ENCODE measurements around the gene MDC1.
A peak's percentile ranks its signal among the peaks of the same experiment; 100 is the strongest.
"Not testable (repeated sequence)": the region's sequence is repeated elsewhere in the genome, so short reads cannot be mapped to it uniquely, and the experiment has no call there.

MDC1 gene

DNA sequence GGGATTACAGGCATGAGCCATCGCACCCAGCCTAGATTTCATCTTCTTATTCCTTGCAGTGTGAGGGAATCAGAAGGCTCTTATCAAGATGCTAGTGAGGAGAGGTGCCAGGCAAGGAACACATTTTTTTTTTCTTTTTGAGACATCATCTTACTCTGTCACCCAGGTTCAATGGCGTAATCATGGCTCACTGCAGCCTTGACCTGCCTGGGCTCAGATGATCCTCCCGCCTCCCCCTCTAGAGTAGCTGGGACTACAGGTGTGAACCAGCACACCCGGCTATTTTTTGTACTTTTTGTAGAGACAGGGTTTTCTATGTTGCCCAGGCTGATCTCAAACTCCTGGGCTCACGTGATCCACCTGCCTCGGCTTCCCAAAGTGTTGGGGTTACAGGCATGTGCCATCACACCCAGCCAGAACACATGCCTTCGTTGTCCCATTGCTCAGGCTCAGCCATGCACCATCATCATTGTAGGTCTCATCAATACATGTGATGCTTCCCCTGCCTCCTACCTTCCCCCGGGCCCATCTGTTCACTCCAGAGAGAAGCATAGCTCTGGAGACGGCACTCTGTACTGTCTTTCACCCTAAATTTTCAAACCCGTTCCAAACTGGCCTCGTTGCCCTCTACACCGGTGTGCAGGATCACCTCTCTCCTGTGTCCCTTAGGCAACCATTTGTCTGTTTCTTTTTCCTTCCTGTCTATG is 15.3 kb upstream of the MDC1 start:
- H3K27ac ChIP-seq (ENCODE audit: low read depth, low read length), result no peak overlapping the region
- peaks cover 2% of the 10 kb centered on the region; the same call in 1 of the 2 replicates for H3K4me1 ChIP-seq (ENCODE audit: control insufficient read depth, insufficient read depth, low read length)
- no peak overlapping the region for H3K4me3 ChIP-seq (ENCODE audit: low read depth, low read length)
- H3K27me3 ChIP-seq (ENCODE audit: control insufficient read depth, insufficient read depth, low read length), result no peaks in the 10 kb centered on the region
- peaks cover 79% of the 10 kb centered on the region for H3K36me3 ChIP-seq (ENCODE audit: control insufficient read depth, insufficient read depth, low read length)
- H3K9ac ChIP-seq (ENCODE audit: low read depth, low read length), result no peak overlapping the region
- H3K9me3 ChIP-seq (ENCODE audit: control insufficient read depth, insufficient read depth, low read length), result no peaks in the 10 kb centered on the region

GRCh38 chr6:30730601-30731435 is 13.7 kb upstream of the MDC1 start:
- Histone ChIP-seq H3K27me3 (ENCODE audit: control insufficient read depth, insufficient read depth, low read length) (no peaks in the 10 kb centered on the region), H3K27ac (ENCODE audit: low read depth, low read length) (peak overlapping the region; percentile 55), H3K4me1 (ENCODE audit: control insufficient read depth, insufficient read depth, low read length) (peaks cover 2% of the 10 kb centered on the region; the same call in 1 of the 2 replicates), H3K9ac (ENCODE audit: low read depth, low read length) (no peak overlapping the region), H3K36me3 (ENCODE audit: control insufficient read depth, insufficient read depth, low read length) (peaks cover 72% of the 10 kb centered on the region), H3K9me3 (ENCODE audit: control insufficient read depth, insufficient read depth, low read length) (no peaks in the 10 kb centered on the region), H3K4me3 (ENCODE audit: low read depth, low read length) (no peak overlapping the region)

GRCh38 chr6:30727920-30728553 is 11.0 kb upstream of the MDC1 start:
- no peaks in the 10 kb centered on the region for H3K9me3 ChIP-seq (ENCODE audit: control insufficient read depth, insufficient read depth, low read length)
- H3K9ac ChIP-seq (ENCODE audit: low read depth, low read length), result no peak overlapping the region
- H3K27ac ChIP-seq (ENCODE audit: low read depth, low read length), result peak overlapping the region; percentile 27
- H3K27me3 ChIP-seq (ENCODE audit: control insufficient read depth, insufficient read depth, low read length), result no peaks in the 10 kb centered on the region
- peaks cover 2% of the 10 kb centered on the region; the same call in 1 of the 2 replicates for H3K4me1 ChIP-seq (ENCODE audit: control insufficient read depth, insufficient read depth, low read length)
- no peak overlapping the region for H3K4me3 ChIP-seq (ENCODE audit: low read depth, low read length)
- H3K36me3 ChIP-seq (ENCODE audit: control insufficient read depth, insufficient read depth, low read length), result peaks cover 76% of the 10 kb centered on the region

- Histone ChIP-seq H3K9ac (ENCODE audit: low read depth, low read length) (no peak overlapping the region), H3K27ac (ENCODE audit: low read depth, low read length) (peak overlapping the region; percentile 33), H3K27me3 (ENCODE audit: control insufficient read depth, insufficient read depth, low read length) (no peaks in the 10 kb centered on the region), H3K4me1 (ENCODE audit: control insufficient read depth, insufficient read depth, low read length) (peaks cover 2% of the 10 kb centered on the region; the same call in 1 of the 2 replicates), H3K9me3 (ENCODE audit: control insufficient read depth, insufficient read depth, low read length) (no peaks in the 10 kb centered on the region), H3K4me3 (ENCODE audit: low read depth, low read length) (no peak overlapping the region), H3K36me3 (ENCODE audit: control insufficient read depth, insufficient read depth, low read length) (peaks cover 76% of the 10 kb centered on the region)
Measured at GRCh38 chr6:30726506-30727413, 9.7 kb upstream of the MDC1 start.

DNA sequence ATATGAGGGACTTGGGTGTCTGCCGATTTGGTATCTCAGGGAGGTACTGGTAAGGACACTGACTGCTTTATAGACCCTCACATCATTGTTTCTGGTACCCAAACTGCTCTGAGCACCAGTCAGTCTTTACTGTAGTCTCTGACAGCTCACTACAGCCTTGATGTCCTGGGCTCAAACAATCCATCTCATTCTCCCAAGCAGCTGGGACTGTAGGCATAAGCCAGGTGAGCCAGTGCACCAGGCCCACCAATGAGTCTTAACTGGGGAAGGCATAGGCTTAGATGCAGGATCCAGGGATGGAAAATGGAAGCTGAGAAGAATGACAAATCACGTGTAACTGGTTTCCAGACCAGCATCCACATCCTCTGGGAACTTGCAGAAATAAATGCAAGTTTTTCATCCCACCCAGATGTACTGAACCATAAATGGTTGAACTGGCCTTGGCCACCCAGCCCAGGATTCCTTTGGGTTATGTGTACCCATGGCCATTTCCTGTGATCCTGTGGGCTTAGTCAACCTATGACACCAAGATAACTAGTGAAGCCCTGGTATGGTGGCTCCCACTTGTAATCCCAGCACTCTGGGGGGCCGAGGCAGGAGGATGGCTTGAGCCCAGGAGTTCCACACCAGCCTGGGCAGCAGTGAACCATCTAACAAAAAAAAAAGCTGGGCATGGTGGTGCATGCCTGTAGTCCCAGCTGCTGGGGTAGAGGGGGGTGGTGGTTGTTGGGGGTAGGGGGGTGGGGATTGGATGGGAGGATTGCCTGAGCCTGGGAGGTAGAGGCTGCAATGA is 8.8 kb upstream of the MDC1 start:
- no peak overlapping the region for H3K4me3 ChIP-seq (ENCODE audit: low read depth, low read length)
- peak overlapping the region; percentile 74 for H3K27ac ChIP-seq (ENCODE audit: low read depth, low read length)
- no peak overlapping the region for H3K9ac ChIP-seq (ENCODE audit: low read depth, low read length)
- no peaks in the 10 kb centered on the region for H3K9me3 ChIP-seq (ENCODE audit: control insufficient read depth, insufficient read depth, low read length)
- no peaks in the 10 kb centered on the region for H3K27me3 ChIP-seq (ENCODE audit: control insufficient read depth, insufficient read depth, low read length)
- H3K4me1 ChIP-seq (ENCODE audit: control insufficient read depth, insufficient read depth, low read length), result peaks cover 2% of the 10 kb centered on the region; the same call in 1 of the 2 replicates
- H3K36me3 ChIP-seq (ENCODE audit: control insufficient read depth, insufficient read depth, low read length), result peaks cover 76% of the 10 kb centered on the region

- Histone ChIP-seq H3K4me3 (ENCODE audit: low read depth, low read length) (no peak overlapping the region), H3K27ac (ENCODE audit: low read depth, low read length) (peak overlapping the region; percentile 6), H3K36me3 (ENCODE audit: control insufficient read depth, insufficient read depth, low read length) (peaks cover 70% of the 10 kb centered on the region), H3K4me1 (ENCODE audit: control insufficient read depth, insufficient read depth, low read length) (no peaks in the 10 kb centered on the region), H3K27me3 (ENCODE audit: control insufficient read depth, insufficient read depth, low read length) (no peaks in the 10 kb centered on the region), H3K9me3 (ENCODE audit: control insufficient read depth, insufficient read depth, low read length) (no peaks in the 10 kb centered on the region), H3K9ac (ENCODE audit: low read depth, low read length) (no peak overlapping the region)
Measured at GRCh38 chr6:30724906-30725667, 8.0 kb upstream of the MDC1 start.

DNA sequence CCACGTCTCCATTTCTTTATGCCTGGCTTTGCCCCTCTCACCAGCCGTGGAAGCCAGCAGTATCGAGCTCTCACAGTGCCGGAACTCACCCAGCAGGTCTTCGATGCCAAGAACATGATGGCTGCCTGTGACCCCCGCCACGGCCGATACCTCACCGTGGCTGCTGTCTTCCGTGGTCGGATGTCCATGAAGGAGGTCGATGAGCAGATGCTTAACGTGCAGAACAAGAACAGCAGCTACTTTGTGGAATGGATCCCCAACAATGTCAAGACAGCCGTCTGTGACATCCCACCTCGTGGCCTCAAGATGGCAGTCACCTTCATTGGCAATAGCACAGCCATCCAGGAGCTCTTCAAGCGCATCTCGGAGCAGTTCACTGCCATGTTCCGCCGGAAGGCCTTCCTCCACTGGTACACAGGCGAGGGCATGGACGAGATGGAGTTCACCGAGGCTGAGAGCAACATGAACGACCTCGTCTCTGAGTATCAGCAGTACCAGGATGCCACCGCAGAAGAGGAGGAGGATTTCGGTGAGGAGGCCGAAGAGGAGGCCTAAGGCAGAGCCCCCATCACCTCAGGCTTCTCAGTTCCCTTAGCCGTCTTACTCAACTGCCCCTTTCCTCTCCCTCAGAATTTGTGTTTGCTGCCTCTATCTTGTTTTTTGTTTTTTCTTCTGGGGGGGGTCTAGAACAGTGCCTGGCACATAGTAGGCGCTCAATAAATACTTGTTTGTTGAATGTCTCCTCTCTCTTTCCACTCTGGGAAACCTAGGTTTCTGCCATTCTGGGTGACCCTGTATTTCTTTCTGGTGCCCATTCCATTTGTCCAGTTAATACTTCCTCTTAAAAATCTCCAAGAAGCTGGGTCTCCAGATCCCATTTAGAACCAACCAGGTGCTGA is 7.0 kb upstream of the MDC1 start:
- H3K4me3 ChIP-seq (ENCODE audit: low read depth, low read length); H3K27me3 ChIP-seq (ENCODE audit: control insufficient read depth, insufficient read depth, low read length); H3K9me3 ChIP-seq (ENCODE audit: control insufficient read depth, insufficient read depth, low read length); H3K9ac ChIP-seq (ENCODE audit: low read depth, low read length); H3K4me1 ChIP-seq (ENCODE audit: control insufficient read depth, insufficient read depth, low read length): not testable (repeated sequence)
- H3K36me3 ChIP-seq (ENCODE audit: control insufficient read depth, insufficient read depth, low read length), result peaks cover 60% of the 10 kb centered on the region
- H3K27ac ChIP-seq (ENCODE audit: low read depth, low read length), result peak overlapping the region; percentile 31

DNA sequence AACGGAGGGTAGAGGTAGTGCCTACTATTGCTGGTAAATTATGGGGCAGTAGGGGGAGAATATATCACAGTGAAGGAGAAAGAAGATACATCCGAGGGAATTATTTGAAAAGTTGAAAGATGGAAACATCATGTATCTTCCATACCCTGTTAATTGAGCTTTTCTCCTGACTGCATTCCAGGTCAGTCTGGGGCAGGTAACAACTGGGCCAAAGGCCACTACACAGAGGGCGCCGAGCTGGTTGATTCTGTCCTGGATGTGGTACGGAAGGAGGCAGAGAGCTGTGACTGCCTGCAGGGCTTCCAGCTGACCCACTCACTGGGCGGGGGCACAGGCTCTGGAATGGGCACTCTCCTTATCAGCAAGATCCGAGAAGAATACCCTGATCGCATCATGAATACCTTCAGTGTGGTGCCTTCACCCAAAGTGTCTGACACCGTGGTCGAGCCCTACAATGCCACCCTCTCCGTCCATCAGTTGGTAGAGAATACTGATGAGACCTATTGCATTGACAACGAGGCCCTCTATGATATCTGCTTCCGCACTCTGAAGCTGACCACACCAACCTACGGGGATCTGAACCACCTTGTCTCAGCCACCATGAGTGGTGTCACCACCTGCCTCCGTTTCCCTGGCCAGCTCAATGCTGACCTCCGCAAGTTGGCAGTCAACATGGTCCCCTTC is 6.2 kb upstream of the MDC1 start:
- H3K4me1 ChIP-seq (ENCODE audit: control insufficient read depth, insufficient read depth, low read length), result peaks cover 13% of the 10 kb centered on the region; the same call in 1 of the 2 replicates
- H3K27ac ChIP-seq (ENCODE audit: low read depth, low read length), result peak overlapping the region; percentile 98
- H3K4me3 ChIP-seq (ENCODE audit: low read depth, low read length), result peak overlapping the region; percentile 93
- H3K9me3 ChIP-seq (ENCODE audit: control insufficient read depth, insufficient read depth, low read length); H3K9ac ChIP-seq (ENCODE audit: low read depth, low read length); H3K27me3 ChIP-seq (ENCODE audit: control insufficient read depth, insufficient read depth, low read length): not testable (repeated sequence)
- H3K36me3 ChIP-seq (ENCODE audit: control insufficient read depth, insufficient read depth, low read length), result peaks cover 56% of the 10 kb centered on the region

Data from HUES48 (cell line).